Ectodermal cell (in vitro differentiated cells): ENCODE results near the gene CTNNB1. TPM values are rescaled to one million over a fixed set of nuclear protein-coding genes. Genes with fewer than 3 reads are reported as not detected.
A peak's percentile ranks its signal among the peaks of the same experiment; 100 is the strongest.

Experiments
- H3K27ac ChIP-seq: 2 replicates; pipeline ENCODE4 v1.7.0; 2013; ENCODE audit warnings: mild to moderate bottlenecking, low read depth, low read length; ENCODE audit not compliant: insufficient read depth, poor library complexity, severe bottlenecking
- H3K27me3 ChIP-seq: 2 replicates; pipeline ENCODE4 v1.7.0; 2013; ENCODE audit warnings: mild to moderate bottlenecking, low read length; ENCODE audit not compliant: insufficient read depth, control insufficient read depth, poor library complexity, severe bottlenecking
- H3K36me3 ChIP-seq: one replicate; pipeline ENCODE4 v1.7.0; 2013; ENCODE audit warnings: low read length; ENCODE audit not compliant: control insufficient read depth, insufficient read depth
- H3K4me1 ChIP-seq: one replicate; pipeline ENCODE4 v1.7.0; 2013; ENCODE audit warnings: low read length; ENCODE audit not compliant: control insufficient read depth, insufficient read depth
- H3K4me3 ChIP-seq: 2 replicates; pipeline ENCODE4 v1.7.0; 2013; ENCODE audit warnings: low read depth, low read length, control low read depth; ENCODE audit not compliant: insufficient read depth
- H3K9me3 ChIP-seq: 2 replicates; pipeline ENCODE4 v1.7.0; 2013; ENCODE audit warnings: mild to moderate bottlenecking, low read length, moderate library complexity; ENCODE audit not compliant: control insufficient read depth
- WGBS, 2 experiments: methylation state at CpG; one replicate each; pipeline ENCODE4 v1.1.7; 2013; ENCODE audit warnings: missing lambda C conversion rate in 2 of 2; 5-methylcytosine and 5-hydroxymethylcytosine counted together
- polyA plus RNA-seq, 4 experiments: library from polyadenylated mRNA; stranded (reverse); fragments of 50-300 nt; gene quantifications; one replicate each; pipeline ENCODE4 v1.2.3, GENCODE V29; 2013

The CTNNB1 gene
- polyA plus RNA-seq (2013, experiment 1 of 4) = 416 TPM
- polyA plus RNA-seq (2013, experiment 2 of 4) = 437 TPM
- polyA plus RNA-seq (2013, experiment 3 of 4) = 341 TPM
- polyA plus RNA-seq (2013, experiment 4 of 4) = 352 TPM

GRCh38 chr3:41198950-41199865, at the start of gene CTNNB1:
Gene CTNNB1 (plus strand): TSS chr3:41199505. CDS start chr3:41224069, 24,564 bp downstream.
- WGBS, 2 experiments = 0% methylated on average over 112 of the region's 112 CpGs
- peak within 1 kb of the TSS; percentile 89 for H3K27ac ChIP-seq
- peaks cover 8% of the 10 kb centered on the region for H3K4me1 ChIP-seq

GRCh38 chr3:41155834-41156233, 43.5 kb upstream of the CTNNB1 start:
- H3K4me3 ChIP-seq = no peak overlapping the region
- no peaks in the 10 kb centered on the region for H3K9me3 ChIP-seq
- no peaks in the 10 kb centered on the region for H3K27me3 ChIP-seq
- WGBS, 2 experiments = 92 to 93% methylated on average over 3 of the region's 3 CpGs
- H3K27ac ChIP-seq = no peak overlapping the region
- H3K4me1 ChIP-seq = no peaks in the 10 kb centered on the region
- H3K36me3 ChIP-seq = no peaks in the 10 kb centered on the region

More at GRCh38 chr3:41198950-41199865, at the start of gene CTNNB1:
- H3K4me3 ChIP-seq = peak within 1 kb of the TSS; percentile 85
- no peaks in the 10 kb centered on the region for H3K27me3 ChIP-seq
- no peaks in the 10 kb centered on the region for H3K9me3 ChIP-seq
- no peaks in the 10 kb centered on the region for H3K36me3 ChIP-seq

- H3K36me3 ChIP-seq = no peaks in the 10 kb centered on the region
- H3K27ac ChIP-seq = no peak overlapping the region
- WGBS, 2 experiments = 93 to 100% methylated on average over 1 of the region's 1 CpG
- no peaks in the 10 kb centered on the region for H3K9me3 ChIP-seq
- no peaks in the 10 kb centered on the region for H3K27me3 ChIP-seq
- no peak overlapping the region for H3K4me3 ChIP-seq
- H3K4me1 ChIP-seq = no peaks in the 10 kb centered on the region
Measured at GRCh38 chr3:41158947-41159346, 40.4 kb upstream of the CTNNB1 start.

- H3K36me3 ChIP-seq = no peaks in the 10 kb centered on the region
- H3K4me1 ChIP-seq = no peaks in the 10 kb centered on the region
- 91 to 92% methylated on average over 2 to 3 of the region's 3 CpGs for WGBS, 2 experiments
- H3K27ac ChIP-seq = no peak overlapping the region
- H3K4me3 ChIP-seq = no peak overlapping the region
- H3K9me3 ChIP-seq = no peaks in the 10 kb centered on the region
- no peaks in the 10 kb centered on the region for H3K27me3 ChIP-seq
Measured at GRCh38 chr3:41159588-41160189, 39.6 kb upstream of the CTNNB1 start.

GRCh38 chr3:41162541-41162940, 36.8 kb upstream of the CTNNB1 start:
- no peak overlapping the region for H3K4me3 ChIP-seq
- H3K4me1 ChIP-seq = no peaks in the 10 kb centered on the region
- no peaks in the 10 kb centered on the region for H3K27me3 ChIP-seq
- H3K27ac ChIP-seq = no peak overlapping the region
- H3K36me3 ChIP-seq = no peaks in the 10 kb centered on the region
- 92% methylated on average over 2 to 3 of the region's 3 CpGs for WGBS, 2 experiments
- no peaks in the 10 kb centered on the region for H3K9me3 ChIP-seq

GRCh38 chr3:41163006-41163405, 36.3 kb upstream of the CTNNB1 start:
- Histone ChIP-seq H3K27ac (no peak overlapping the region), H3K4me3 (no peak overlapping the region), H3K36me3 (no peaks in the 10 kb centered on the region), H3K9me3 (no peaks in the 10 kb centered on the region), H3K4me1 (no peaks in the 10 kb centered on the region), H3K27me3 (no peaks in the 10 kb centered on the region)
- WGBS, 2 experiments = 92 to 100% methylated on average over 1 of the region's 1 CpG

GRCh38 chr3:41163421-41163820, 35.9 kb upstream of the CTNNB1 start:
- Histone ChIP-seq H3K27me3 (no peaks in the 10 kb centered on the region), H3K9me3 (no peaks in the 10 kb centered on the region), H3K36me3 (no peaks in the 10 kb centered on the region), H3K27ac (no peak overlapping the region), H3K4me3 (no peak overlapping the region), H3K4me1 (no peaks in the 10 kb centered on the region)
- WGBS, 2 experiments = 87 to 90% methylated on average over 3 of the region's 3 CpGs

GRCh38 chr3:41164777-41165176, 34.5 kb upstream of the CTNNB1 start:
- WGBS, 2 experiments = 81 to 84% methylated on average over 2 of the region's 2 CpGs
- H3K4me3 ChIP-seq = no peak overlapping the region
- H3K4me1 ChIP-seq = no peaks in the 10 kb centered on the region
- no peaks in the 10 kb centered on the region for H3K27me3 ChIP-seq
- no peaks in the 10 kb centered on the region for H3K36me3 ChIP-seq
- no peak overlapping the region for H3K27ac ChIP-seq
- no peaks in the 10 kb centered on the region for H3K9me3 ChIP-seq

GRCh38 chr3:41167722-41168497, 31.4 kb upstream of the CTNNB1 start:
- Histone ChIP-seq H3K9me3 (no peaks in the 10 kb centered on the region), H3K36me3 (no peaks in the 10 kb centered on the region), H3K4me3 (no peak overlapping the region), H3K27me3 (no peaks in the 10 kb centered on the region), H3K27ac (no peak overlapping the region), H3K4me1 (no peaks in the 10 kb centered on the region)
- WGBS, 2 experiments = 91% methylated on average over 8 of the region's 8 CpGs

- Histone ChIP-seq H3K4me1 (peaks cover under 1% of the 10 kb centered on the region), H3K27ac (no peak overlapping the region), H3K27me3 (no peaks in the 10 kb centered on the region), H3K36me3 (no peaks in the 10 kb centered on the region), H3K4me3 (no peak overlapping the region), H3K9me3 (no peaks in the 10 kb centered on the region)
- WGBS, 2 experiments = 86 to 97% methylated on average over 5 of the region's 5 CpGs
Measured at GRCh38 chr3:41169023-41169422, 30.3 kb upstream of the CTNNB1 start.
